ENCODE measurements around the gene NAXD. TPM values are rescaled to one million over a fixed set of nuclear protein-coding genes. Genes with fewer than 3 reads are reported as not detected.

Gene NAXD
- total RNA-seq, 4 donors from 2014 or later: 26.0 to 37.9 (median 35.4) TPM

GRCh38 chr13:110680852-110681251, 65.5 kb downstream of the NAXD start:
- Histone ChIP-seq H3K27me3 (no peaks in the 10 kb centered on the region), H3K4me1 (no peaks in the 10 kb centered on the region), H3K27ac (no peak overlapping the region), H3K9me3 (no peaks in the 10 kb centered on the region), H3K36me3 (no peaks in the 10 kb centered on the region), H3K4me3 (no peak overlapping the region)
- TF ChIP-seq POLR2A (IDR thresholded peaks at IDR 0.05) (no peak), CTCF (IDR thresholded peaks at IDR 0.05) (no peak)
- DNase-seq: no peak
- intact Hi-C loops (cut with DNase I; ENCODE audit: low total_unique reads): no loop called here

- Histone ChIP-seq H3K4me3 (no peak overlapping the region), H3K9me3 (no peaks in the 10 kb centered on the region), H3K36me3 (no peaks in the 10 kb centered on the region), H3K27me3 (no peaks in the 10 kb centered on the region), H3K27ac (no peak overlapping the region), H3K4me1 (no peaks in the 10 kb centered on the region)
- intact Hi-C loops (cut with DNase I; ENCODE audit: low total_unique reads): no loop called here
- no peak for DNase-seq
- TF ChIP-seq CTCF (IDR thresholded peaks at IDR 0.05) (no peak), POLR2A (IDR thresholded peaks at IDR 0.05) (no peak)
Observed at GRCh38 chr13:110681868-110682550, 66.7 kb downstream of the NAXD start.

- H3K9me3 ChIP-seq: no peaks in the 10 kb centered on the region
- H3K36me3 ChIP-seq: no peaks in the 10 kb centered on the region
- H3K4me1 ChIP-seq: no peaks in the 10 kb centered on the region
- no peak overlapping the region for H3K27ac ChIP-seq
- DNase-seq: no peak
- TF ChIP-seq POLR2A (IDR thresholded peaks at IDR 0.05) (no peak), CTCF (IDR thresholded peaks at IDR 0.05) (no peak)
- no peak overlapping the region for H3K4me3 ChIP-seq
- intact Hi-C loops (cut with DNase I; ENCODE audit: low total_unique reads): no loop called here
- H3K27me3 ChIP-seq: no peaks in the 10 kb centered on the region
Observed at GRCh38 chr13:110682746-110683145, 67.4 kb downstream of the NAXD start.

GRCh38 chr13:110683203-110683883, 68.0 kb downstream of the NAXD start:
- TF ChIP-seq POLR2A (IDR thresholded peaks at IDR 0.05): no peak
- TF ChIP-seq CTCF (IDR thresholded peaks at IDR 0.05): peak in 2 of 4 experiments; percentile 23 to 24
- Histone ChIP-seq H3K36me3 (no peaks in the 10 kb centered on the region), H3K4me3 (no peak overlapping the region), H3K27ac (no peak overlapping the region), H3K4me1 (no peaks in the 10 kb centered on the region), H3K9me3 (no peaks in the 10 kb centered on the region), H3K27me3 (no peaks in the 10 kb centered on the region)
- intact Hi-C loops (cut with DNase I; ENCODE audit: low total_unique reads): no loop called here
- no peak for DNase-seq

- H3K27ac ChIP-seq: no peak overlapping the region
- no peak for DNase-seq
- H3K4me3 ChIP-seq: no peak overlapping the region
- intact Hi-C loops (cut with DNase I; ENCODE audit: low total_unique reads): no loop called here
- H3K9me3 ChIP-seq: no peaks in the 10 kb centered on the region
- H3K36me3 ChIP-seq: no peaks in the 10 kb centered on the region
- H3K27me3 ChIP-seq: no peaks in the 10 kb centered on the region
- H3K4me1 ChIP-seq: no peaks in the 10 kb centered on the region
- no peak for TF ChIP-seq POLR2A (IDR thresholded peaks at IDR 0.05)
- TF ChIP-seq CTCF (IDR thresholded peaks at IDR 0.05): no peak
Observed at GRCh38 chr13:110683921-110684320, 68.6 kb downstream of the NAXD start.

Data from uterus (tissue), 4 donors.